ENCODE results near the gene HLA-A.
"Not testable (repeated sequence)": the region's sequence is repeated elsewhere in the genome, so short reads cannot be mapped to it uniquely, and the experiment has no call there.

HLA-A gene

GRCh38 chr6:29942275-29943052 is at the start of gene HLA-A:
Gene HLA-A (plus strand): TSS chr6:29942532. CDS start chr6:29942554, 22 bp downstream.
- peak; percentile 84 for DNase-seq (ENCODE audit: low read depth)

DNA sequence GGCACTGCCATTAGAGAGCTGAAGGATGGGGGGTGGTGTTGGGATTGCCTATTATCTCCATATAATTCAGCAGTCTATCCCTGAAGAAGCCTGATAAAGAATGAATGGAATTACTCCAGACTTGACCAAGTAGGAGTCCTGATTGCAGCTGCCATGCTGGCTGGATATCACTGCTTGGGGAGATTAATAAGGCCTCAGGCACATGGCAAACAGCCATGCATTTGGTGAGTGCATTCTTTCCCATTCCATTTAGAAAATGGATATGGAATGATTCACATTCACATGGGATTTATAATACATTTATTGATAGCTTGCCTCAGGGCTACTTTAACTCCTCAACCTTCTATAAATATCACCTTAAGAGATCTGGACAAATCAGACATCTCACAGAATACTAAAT is 49.6 kb upstream of the HLA-A start:
- no peak for DNase-seq (ENCODE audit: low read depth)

- no peak for DNase-seq (ENCODE audit: low read depth)
Observed at GRCh38 chr6:29899281-29899680, 43.1 kb upstream of the HLA-A start.

GRCh38 chr6:29905286-29905685 is 37.0 kb upstream of the HLA-A start:
- DNase-seq (ENCODE audit: low read depth) = no peak

GRCh38 chr6:29907637-29908340 is 34.5 kb upstream of the HLA-A start:
- no peak for DNase-seq (ENCODE audit: low read depth)

- no peak for DNase-seq (ENCODE audit: low read depth)
Observed at GRCh38 chr6:29908341-29908662, 34.0 kb upstream of the HLA-A start.

GRCh38 chr6:29908710-29909109 is 33.6 kb upstream of the HLA-A start:
- DNase-seq (ENCODE audit: low read depth) = no peak

GRCh38 chr6:29909985-29910384 is 32.3 kb upstream of the HLA-A start:
- DNase-seq (ENCODE audit: low read depth) = no peak

DNA sequence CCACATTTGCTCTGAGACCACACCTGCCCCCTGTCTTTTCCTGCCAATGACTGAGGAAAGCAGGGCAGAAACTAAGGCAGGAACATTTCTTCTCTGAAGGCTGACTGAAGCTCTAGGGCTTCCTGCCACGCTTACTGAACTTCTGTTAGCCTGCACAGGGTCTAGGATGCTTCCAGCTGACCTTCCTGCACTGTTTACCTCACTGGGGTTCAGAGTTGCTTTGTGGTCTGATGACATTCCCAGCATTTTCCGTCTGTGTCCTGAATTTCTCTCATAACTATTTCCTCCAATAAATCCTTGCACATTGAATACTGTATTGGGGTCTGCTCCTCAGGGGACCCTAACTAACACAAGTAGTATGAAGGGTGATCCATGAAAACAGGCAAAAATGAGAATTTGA is 29.5 kb upstream of the HLA-A start:
- DNase-seq (ENCODE audit: low read depth) = no peak

DNA sequence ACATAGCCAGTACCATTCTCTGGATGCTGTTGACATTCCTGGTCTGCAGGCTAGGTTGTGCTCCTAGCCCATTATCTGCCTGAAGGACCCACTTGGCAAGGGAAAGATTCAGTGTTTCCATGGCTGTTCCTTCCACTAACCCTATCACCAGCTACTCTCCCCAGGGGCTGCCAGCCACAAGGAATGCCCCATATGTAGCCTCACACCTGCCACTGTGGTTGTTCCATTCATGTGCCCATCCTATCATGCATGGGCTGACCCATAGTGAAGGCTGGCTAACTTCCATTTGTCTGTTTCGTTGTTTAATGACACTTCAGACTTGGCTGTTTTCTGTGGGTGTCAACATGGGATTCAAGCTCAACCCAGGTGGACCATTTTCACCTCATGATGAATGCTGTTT is 25.6 kb upstream of the HLA-A start:
- DNase-seq (ENCODE audit: low read depth) = no peak

GRCh38 chr6:29917857-29918256 is 24.5 kb upstream of the HLA-A start:
- no peak for DNase-seq (ENCODE audit: low read depth)

DNA sequence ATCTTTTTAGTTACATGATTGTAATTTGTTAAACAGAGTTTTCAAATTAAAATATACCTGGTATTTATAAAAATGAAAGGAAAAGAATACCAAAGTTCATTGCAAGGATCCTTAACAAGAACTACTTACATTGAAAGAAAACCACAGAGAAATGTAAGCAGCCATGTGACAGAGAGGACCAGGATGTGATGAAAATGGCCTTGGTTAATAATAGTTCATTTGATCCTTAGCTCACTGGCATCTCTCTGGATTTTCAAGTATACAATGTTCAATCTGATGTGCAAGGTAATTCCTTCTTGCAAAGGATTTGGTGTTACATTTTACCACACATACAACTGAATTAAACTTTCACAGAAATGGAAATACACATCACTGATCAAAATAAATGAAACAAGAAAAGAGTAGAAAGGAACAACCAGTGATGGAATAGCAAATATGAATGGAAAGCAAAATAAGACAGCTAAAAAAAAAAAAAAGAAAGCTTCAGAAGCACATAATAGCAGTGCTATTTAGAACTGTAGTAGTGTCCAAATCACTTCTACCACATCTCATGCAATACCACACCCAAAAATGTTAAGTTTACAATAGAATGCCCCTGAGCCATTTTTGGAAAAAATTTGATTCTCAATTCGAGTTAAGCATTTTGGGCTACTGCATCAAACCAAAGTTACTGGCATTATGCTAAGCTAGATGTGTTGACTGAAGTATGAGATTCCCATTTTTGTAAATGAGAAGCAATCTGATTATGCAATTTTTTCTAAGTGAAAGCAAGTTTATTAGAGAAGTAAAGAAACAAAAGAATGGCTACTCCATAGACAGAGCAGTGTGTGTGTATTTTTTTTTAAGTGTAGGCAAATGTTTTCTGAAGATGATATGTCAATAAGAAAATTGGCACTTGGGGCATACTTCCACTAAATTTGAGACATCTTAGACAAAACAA is 22.6 kb upstream of the HLA-A start:
- DNase-seq (ENCODE audit: low read depth) = no peak

GRCh38 chr6:29924287-29924686 is 18.0 kb upstream of the HLA-A start:
- DNase-seq (ENCODE audit: low read depth) = no peak

DNA sequence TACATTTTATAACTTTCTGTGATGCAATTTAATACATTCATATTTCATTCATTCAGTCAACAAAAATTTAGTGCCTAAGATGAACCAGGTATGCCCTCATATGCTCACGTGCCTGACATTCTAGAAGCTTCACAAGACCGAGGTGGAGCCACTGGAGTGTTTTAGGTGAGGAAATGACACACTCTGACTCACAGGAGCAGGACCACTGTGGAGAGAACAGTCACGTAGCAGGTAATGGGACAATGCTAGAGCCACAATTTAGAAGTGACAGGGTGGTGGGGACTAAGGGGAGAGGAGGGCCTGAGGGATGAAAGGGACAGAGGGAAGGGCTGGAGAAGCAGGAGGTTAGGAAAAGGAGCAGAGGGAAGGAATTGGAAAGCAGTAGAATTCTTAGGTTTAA is 17.6 kb upstream of the HLA-A start:
- DNase-seq (ENCODE audit: low read depth) = no peak

- DNase-seq (ENCODE audit: low read depth) = no peak
Observed at GRCh38 chr6:29925321-29925720, 17.0 kb upstream of the HLA-A start.

DNA sequence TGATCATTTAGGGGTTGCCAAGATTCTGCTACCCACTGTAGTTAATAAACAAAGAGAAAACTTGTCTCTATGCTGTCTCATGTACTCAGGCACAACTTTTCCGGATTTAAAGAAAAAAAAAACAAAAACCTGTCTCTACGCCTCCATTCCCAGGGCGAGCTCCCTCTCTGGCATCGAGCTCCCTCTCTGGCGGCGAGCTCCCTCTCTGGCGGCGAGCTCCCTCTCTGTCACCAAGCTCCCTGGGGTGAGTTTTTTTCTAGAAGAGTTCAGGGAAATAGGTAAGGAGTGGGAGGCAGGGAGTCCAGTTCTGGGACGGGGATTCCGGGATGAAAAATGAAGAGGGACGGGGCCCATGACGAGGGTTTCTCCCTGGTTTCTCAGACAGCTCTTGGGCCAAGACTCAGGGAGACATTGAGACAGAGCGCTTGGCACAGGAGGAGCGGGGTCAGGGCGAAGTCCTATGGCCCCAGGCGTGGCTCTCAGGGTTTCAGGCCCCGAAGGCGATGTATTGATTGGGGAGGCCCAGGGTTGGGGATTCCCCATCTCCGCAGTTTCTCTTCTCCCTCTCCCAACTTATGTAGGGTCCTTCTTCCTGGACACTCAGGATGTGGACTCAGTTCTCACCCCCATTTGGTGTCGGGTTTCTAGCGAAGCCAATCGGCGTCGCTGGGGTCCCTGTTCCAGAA is 16.5 kb upstream of the HLA-A start:
- no peak for DNase-seq (ENCODE audit: low read depth)

DNA sequence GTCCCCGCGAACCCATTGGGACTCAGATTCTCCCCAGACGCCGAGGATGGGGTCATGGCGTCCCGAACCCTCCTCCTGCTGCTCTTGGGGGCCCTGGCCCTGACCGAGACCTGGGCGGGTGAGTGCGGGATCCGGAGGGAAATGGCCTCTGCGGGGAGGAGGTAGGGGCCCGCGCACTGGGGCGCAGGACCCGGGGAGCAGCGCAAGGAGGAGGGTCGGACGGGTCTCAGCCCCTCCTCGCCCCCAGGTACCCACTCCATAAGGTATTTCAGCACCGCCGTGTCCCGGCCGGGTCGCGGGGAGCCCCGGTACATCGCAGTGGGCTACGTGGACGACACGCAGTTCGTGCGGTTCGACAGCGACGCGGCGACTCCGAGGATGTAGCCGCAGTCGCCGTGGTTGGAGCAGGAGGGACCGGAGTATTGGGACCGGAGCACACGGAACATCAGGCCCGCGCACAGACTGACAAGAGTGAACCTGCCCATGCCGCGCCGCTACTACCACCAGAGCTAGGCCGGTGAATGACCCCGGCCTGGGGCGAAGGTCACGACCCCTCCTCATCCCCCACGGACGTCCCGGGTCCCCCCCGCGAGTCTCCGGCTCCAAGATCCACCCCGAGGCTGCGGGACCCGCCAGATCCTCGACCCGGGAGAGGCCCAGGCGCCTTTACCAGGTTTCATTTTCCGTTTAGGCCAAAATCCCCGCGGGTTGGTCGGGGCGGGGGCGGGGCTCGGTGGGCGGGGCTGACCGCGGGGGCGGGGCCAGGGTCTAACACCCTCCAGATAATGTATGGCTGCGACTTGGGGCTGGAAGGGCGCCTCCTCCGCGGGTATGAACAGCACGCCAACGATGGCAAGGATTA is 15.7 kb upstream of the HLA-A start:
- no peak for DNase-seq (ENCODE audit: low read depth)

DNA sequence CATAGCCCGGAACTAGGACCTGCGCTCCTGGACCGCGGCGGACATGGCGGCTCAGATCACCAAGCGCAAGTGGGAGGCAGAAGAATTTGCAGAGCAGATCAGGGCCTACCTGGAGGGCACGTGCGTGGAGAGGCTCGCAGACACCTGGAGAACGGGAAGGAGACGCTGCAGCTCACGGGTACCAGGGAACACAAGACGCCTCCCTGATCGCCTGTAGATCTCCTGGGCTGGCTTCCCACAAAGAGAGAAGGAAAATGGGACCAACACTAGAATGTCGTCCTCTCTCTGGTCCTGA is 15.1 kb upstream of the HLA-A start:
- no peak for DNase-seq (ENCODE audit: low read depth)

DNA sequence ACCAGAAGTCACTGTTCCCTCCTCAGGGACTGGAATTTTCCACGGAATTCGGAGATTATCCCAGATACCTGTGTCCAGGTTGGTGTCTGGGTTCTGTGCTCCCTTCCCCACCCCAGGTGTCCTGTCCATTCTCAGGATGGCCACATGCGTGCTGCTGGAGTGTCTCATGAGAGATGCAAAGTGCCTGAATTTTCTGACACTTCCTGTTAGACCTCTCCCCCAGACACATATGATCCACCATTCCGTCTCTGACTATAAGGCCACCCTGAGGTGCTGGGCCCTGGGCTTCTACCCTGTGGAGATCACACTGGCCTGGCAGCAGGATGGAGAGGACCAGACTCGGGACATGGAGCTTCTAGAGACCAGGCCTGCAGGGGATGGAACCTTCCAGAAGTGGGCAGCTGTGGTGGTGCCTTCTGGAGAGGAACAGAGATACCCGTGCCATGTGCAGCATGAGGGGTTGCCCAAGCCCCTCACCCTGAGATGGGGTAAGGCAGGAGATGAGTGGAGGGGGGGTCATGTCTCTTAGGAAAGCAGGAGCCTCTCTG is 14.4 kb upstream of the HLA-A start:
- no peak for DNase-seq (ENCODE audit: low read depth)

DNA sequence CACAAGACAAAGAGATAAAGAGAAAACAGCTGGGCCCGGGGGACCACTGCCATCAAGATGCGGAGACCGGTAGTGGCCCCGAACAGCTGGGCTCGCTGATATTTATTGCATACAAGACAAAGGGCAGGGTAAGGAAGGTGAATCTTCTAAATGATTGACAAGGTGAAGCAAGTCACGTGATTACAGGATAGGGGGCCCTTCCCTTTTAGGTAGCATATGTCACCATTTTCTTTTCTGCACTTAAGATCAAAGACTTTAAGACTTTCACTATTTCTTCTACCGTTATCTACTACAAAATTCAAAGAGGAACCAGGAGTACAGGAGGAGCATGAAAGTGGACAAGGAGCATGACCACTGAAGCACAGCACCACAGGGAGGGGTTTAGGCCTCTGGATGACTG is 12.3 kb upstream of the HLA-A start:
- not testable (repeated sequence) for DNase-seq (ENCODE audit: low read depth)

DNA sequence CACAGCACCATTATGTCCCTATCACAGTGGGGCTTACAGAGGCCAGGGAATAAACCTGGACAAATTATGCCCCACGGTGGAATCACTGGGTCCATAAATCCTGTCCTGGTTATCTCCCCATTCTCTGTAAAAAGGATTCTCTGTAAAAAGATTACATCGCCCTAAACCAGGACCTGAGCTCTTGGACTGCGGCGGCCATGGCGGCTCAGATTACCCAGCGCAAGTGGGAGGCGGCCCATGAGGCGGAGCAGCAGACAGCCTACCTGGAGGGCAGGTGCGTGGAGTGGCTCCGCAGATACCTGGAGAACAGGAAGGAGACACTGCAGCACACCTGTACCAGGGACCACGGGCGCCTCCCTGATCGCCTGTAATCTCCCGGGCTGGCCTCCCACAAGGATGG is 8.4 kb upstream of the HLA-A start:
- no peak for DNase-seq (ENCODE audit: low read depth)
